Epithelial cell of esophagus (primary cell): ENCODE results near the gene IDS.
"Not testable (repeated sequence)": the region's sequence is repeated elsewhere in the genome, so short reads cannot be mapped to it uniquely, and the experiment has no call there.

Experiments used
- DNase-seq: peaks from one replicate; pipeline ENCODE4 v3.0.0; 2010; ENCODE audit warnings: low read depth
- H3K4me3 ChIP-seq: 2 replicates; pipeline ENCODE4 v1.5.1; 2011; ENCODE audit warnings: mild to moderate bottlenecking, low read length, control low read depth
- TF ChIP-seq, protein P1 (sequence below): IDR thresholded peaks from 2 replicates; pipeline ENCODE4 v1.5.1; 2011; ENCODE audit warnings: low read depth, mild to moderate bottlenecking, low read length, control low read depth, inconsistent platforms; ENCODE audit not compliant: insufficient read depth; ENCODE audit errors: missing control alignments

The IDS gene

GRCh38 chrX:149522916-149523315, 17.8 kb upstream of the IDS start:
- H3K4me3 ChIP-seq = no peak overlapping the region
- TF ChIP-seq, protein P1, sequence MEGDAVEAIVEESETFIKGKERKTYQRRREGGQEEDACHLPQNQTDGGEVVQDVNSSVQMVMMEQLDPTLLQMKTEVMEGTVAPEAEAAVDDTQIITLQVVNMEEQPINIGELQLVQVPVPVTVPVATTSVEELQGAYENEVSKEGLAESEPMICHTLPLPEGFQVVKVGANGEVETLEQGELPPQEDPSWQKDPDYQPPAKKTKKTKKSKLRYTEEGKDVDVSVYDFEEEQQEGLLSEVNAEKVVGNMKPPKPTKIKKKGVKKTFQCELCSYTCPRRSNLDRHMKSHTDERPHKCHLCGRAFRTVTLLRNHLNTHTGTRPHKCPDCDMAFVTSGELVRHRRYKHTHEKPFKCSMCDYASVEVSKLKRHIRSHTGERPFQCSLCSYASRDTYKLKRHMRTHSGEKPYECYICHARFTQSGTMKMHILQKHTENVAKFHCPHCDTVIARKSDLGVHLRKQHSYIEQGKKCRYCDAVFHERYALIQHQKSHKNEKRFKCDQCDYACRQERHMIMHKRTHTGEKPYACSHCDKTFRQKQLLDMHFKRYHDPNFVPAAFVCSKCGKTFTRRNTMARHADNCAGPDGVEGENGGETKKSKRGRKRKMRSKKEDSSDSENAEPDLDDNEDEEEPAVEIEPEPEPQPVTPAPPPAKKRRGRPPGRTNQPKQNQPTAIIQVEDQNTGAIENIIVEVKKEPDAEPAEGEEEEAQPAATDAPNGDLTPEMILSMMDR = no peak
- DNase-seq = no peak

- TF ChIP-seq, protein P1 = no peak
- DNase-seq = no peak
- no peak overlapping the region for H3K4me3 ChIP-seq
Measured at GRCh38 chrX:149521438-149521837, 16.3 kb upstream of the IDS start.

DNA sequence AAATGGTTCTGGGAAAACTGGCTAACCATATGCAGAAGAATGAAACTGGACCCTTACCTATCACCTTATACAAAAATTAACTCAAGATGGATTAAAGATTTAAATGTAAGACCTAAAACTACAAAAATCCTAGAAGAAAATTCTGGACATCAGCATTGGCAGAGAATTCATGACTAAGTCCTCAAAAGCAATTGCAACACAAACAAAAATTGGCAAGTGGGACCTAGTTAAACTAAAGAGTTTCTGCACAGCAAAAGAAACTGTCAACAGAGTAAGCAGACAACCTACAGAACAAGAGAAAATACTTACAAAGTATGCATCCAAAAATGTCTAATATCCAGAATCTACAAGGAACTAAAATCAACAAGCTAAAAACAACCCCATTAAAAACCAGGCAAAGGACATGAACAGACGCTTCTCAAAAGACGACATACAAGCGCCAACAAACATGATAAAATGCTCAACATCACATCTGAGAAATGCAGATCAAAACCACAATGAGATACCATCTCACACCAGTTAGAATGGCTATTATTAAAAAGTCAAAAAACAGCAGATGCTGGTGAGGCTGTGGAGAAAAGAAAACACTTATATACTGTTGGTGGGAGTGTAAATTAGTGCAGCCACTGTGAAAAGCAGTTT, 15.7 kb upstream of the IDS start:
- DNase-seq = not testable (repeated sequence)

GRCh38 chrX:149518236-149518635, 13.1 kb upstream of the IDS start:
- no peak overlapping the region for H3K4me3 ChIP-seq
- TF ChIP-seq, protein P1 = no peak
- no peak for DNase-seq

More for the DNA sequence above, 15.7 kb upstream of the IDS start:
- not testable (repeated sequence) for H3K4me3 ChIP-seq

DNA sequence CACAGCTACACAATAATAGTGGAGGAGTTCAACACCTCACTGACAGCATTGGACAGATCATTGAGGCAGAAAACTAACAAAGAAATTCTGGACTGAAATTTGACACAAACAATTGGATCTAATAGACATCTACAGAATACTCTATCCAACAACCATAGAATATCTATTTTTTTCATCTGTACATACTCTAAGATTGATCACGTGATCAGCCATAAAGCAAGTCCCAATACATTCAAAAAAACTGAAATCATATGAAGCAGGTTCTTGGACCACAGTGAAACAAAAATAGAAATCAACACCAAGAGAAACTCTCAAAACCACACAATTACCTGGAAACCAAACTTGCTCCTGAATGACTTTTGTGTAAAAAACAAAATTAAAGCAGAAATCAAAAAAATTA, 12.2 kb upstream of the IDS start:
- no peak for DNase-seq
- TF ChIP-seq, protein P1 = no peak
- no peak overlapping the region for H3K4me3 ChIP-seq

GRCh38 chrX:149516604-149517003, 11.5 kb upstream of the IDS start:
- TF ChIP-seq, protein P1 = no peak
- no peak for DNase-seq
- H3K4me3 ChIP-seq = no peak overlapping the region

DNA sequence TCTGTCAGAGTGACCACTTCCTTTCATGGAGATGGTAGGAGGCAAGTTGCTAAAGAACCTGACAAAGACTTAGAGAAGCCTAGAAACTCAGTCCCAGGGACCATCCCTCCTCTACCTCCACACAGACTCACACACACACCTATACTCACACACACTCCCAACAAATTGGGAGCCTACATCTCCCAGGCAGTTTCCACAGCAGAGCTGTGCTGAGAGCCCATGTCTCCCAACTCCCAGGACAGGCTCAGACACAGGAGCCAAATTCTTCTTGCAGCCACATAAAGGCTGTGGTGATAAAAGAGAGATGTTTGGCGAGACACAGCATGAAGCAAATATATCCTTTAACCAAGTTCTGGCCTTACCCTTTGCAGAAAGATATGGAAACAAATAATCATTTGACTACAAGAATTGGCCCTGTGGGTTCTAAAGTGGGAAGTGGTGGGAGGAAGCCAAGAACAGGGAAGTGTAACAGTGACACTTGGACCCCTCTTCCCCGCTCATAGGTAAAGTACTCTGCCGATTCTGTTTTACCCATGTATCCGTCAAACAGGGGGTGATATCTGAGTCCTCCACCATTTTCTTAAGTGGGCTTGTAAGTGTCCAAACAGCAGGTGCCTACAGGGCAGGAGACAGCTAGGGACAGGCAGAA, 11.0 kb upstream of the IDS start:
- no peak for DNase-seq
- TF ChIP-seq, protein P1 = no peak
- no peak overlapping the region for H3K4me3 ChIP-seq
